Endothelial cell of umbilical vein (primary cell): ENCODE measurements around the gene POLN. TPM values are rescaled to one million over a fixed set of nuclear protein-coding genes. Genes with fewer than 3 reads are reported as not detected.

Experiments
- BruUV-seq: library from RNA; stranded (reverse); fragments of 400-500 nt; replicated peaks from 2 replicates; lab custom pipeline; 2021; lab: Mats Ljungman, UMichigan
- CTCF ChIA-PET: fragments of 300-600, 350-600 bp; sonication (Branson Sonifier 250); formaldehyde crosslinking; loops from one replicate; lab custom pipeline; 2021; ENCODE audit warnings: antibody characterized with exemption, inconsistent platforms; lab: Charles Lee
- POLR2A ChIA-PET: fragments of 300-600, 350-600 bp; sonication (Branson Sonifier 250); formaldehyde crosslinking; loops from one replicate; lab custom pipeline; 2021; ENCODE audit warnings: antibody characterized with exemption, inconsistent platforms; lab: Charles Lee
- DNase-seq: peaks from one replicate; pipeline ENCODE4 v3.0.0-alpha.2; 2011; ENCODE audit warnings: low read depth, low spot score
- FAIRE-seq: peaks from 2 replicates; lab custom pipeline; 2011; peaks lifted over from hg19 to GRCh38; lab: Jason Lieb, UNC
- H2AFZ ChIP-seq: 2 replicates; pipeline ENCODE4 v1.6.0; 2012; ENCODE audit warnings: low read depth, low read length, control low read depth, inconsistent platforms
- H3K27ac ChIP-seq: 2 replicates; pipeline ENCODE4 v1.5.1; 2011; ENCODE audit warnings: low read depth, mild to moderate bottlenecking, control low read depth, low read length, moderate library complexity; ENCODE audit not compliant: insufficient read depth
- H3K27me3 ChIP-seq, 2 experiments: 2 replicates each; pipeline versions ENCODE4 v1.6.0 to v1.6.1; 2011; ENCODE audit warnings: low read length in 2 of 2, mixed read lengths in 1 of 2; ENCODE audit not compliant: control insufficient read depth in 2 of 2, insufficient read depth in 2 of 2
- H3K36me3 ChIP-seq, 2 experiments: 2 replicates in 1 of 2; 3 replicates in 1 of 2; pipeline ENCODE4 v1.5.1; 2011; ENCODE audit warnings: low read length in 2 of 2, mild to moderate bottlenecking in 1 of 2, moderate library complexity in 1 of 2; ENCODE audit not compliant: control insufficient read depth in 2 of 2, insufficient read depth in 2 of 2; ENCODE audit errors: extremely low read depth in 1 of 2
- H3K4me1 ChIP-seq: 3 replicates; pipeline ENCODE4 v1.5.1; 2011; ENCODE audit warnings: mild to moderate bottlenecking, low read length; ENCODE audit not compliant: control insufficient read depth, insufficient read depth; ENCODE audit errors: extremely low read depth
- H3K4me2 ChIP-seq: 2 replicates; pipeline ENCODE4 v1.6.1; 2011; ENCODE audit warnings: low read length, control low read depth, mixed read lengths; ENCODE audit not compliant: insufficient read depth
- H3K4me3 ChIP-seq, 3 experiments: fragments of 200-600 bp in 1 of 3; sonication (generic), shearing (Covaris generic) in 1 of 3; replicated peaks in 1 of 3; 2 replicates each; pipeline ENCODE4 v1.5.1; 2011 to 2016; ENCODE audit warnings: control low read depth in 3 of 3, low read length in 3 of 3, mild to moderate bottlenecking in 2 of 3, inconsistent platforms in 1 of 3, low read depth in 1 of 3, moderate library complexity in 1 of 3; ENCODE audit not compliant: insufficient read depth in 1 of 3
- H3K79me2 ChIP-seq: 2 replicates; pipeline ENCODE4 v1.6.0; 2012; ENCODE audit warnings: low read length, inconsistent platforms; ENCODE audit not compliant: control insufficient read depth, insufficient read depth
- H3K9ac ChIP-seq: replicated peaks from 2 replicates; pipeline ENCODE3; 2011; ENCODE audit warnings: low read length, control low read depth; ENCODE audit not compliant: insufficient read depth; ENCODE audit errors: extremely low read depth
- H3K9me1 ChIP-seq: replicated peaks from 3 replicates; pipeline ENCODE4 v1.6.0; 2011; ENCODE audit warnings: mild to moderate bottlenecking, low read length; ENCODE audit not compliant: control insufficient read depth, insufficient read depth; ENCODE audit errors: extremely low read depth
- H3K9me3 ChIP-seq: replicated peaks from 2 replicates; pipeline ENCODE4 v1.5.1; 2012; ENCODE audit warnings: low read length, inconsistent platforms; ENCODE audit not compliant: control insufficient read depth, insufficient read depth
- H4K20me1 ChIP-seq: replicated peaks from 2 replicates; pipeline ENCODE3; 2011; ENCODE audit warnings: mild to moderate bottlenecking, low read length; ENCODE audit not compliant: control insufficient read depth, insufficient read depth; ENCODE audit errors: extremely low read depth
- EZH2 ChIP-seq: IDR thresholded peaks from 2 replicates; pipeline ENCODE4 v1.6.1; 2012; ENCODE audit warnings: borderline replicate concordance, low read depth, mild to moderate bottlenecking, moderate library complexity, low read length, inconsistent platforms; ENCODE audit not compliant: severe bottlenecking
- FOS ChIP-seq: IDR thresholded peaks from 2 replicates; pipeline ENCODE4 v1.6.1; 2011; ENCODE audit warnings: mild to moderate bottlenecking, low read length, moderate library complexity, borderline replicate concordance; ENCODE audit not compliant: insufficient read depth
- GATA2 ChIP-seq: IDR thresholded peaks from 2 replicates; pipeline ENCODE4 v1.7.0; 2011; ENCODE audit warnings: low read depth, mild to moderate bottlenecking, moderate library complexity, mixed read lengths, low read length; ENCODE audit not compliant: insufficient read length, insufficient read depth
- JUN ChIP-seq: IDR thresholded peaks from 2 replicates; pipeline ENCODE4 v1.6.1; 2011; ENCODE audit warnings: borderline replicate concordance, low read depth; ENCODE audit not compliant: insufficient read length, insufficient read depth
- MYC ChIP-seq: IDR thresholded peaks from one replicate; pipeline ENCODE4 v1.6.1; 2011; ENCODE audit warnings: mild to moderate bottlenecking, low read depth, low read length
- POLR2A ChIP-seq: IDR thresholded peaks from 2 replicates; pipeline ENCODE4 v1.6.1; 2012; ENCODE audit warnings: low read depth, mild to moderate bottlenecking, control low read depth, low read length
- POLR2AphosphoS5 ChIP-seq: IDR thresholded peaks from 2 replicates; pipeline ENCODE4 v1.6.1; 2012; ENCODE audit warnings: low read depth, mild to moderate bottlenecking, control low read depth, low read length, moderate library complexity; ENCODE audit not compliant: insufficient read depth
- dilution Hi-C: fragments of 300-500 bp; cut with MboI; formaldehyde crosslinking; loops from one replicate; pipeline ENCODE4 v1.15.0; 2019; ENCODE audit warnings: low sequenced_read_pairs; ENCODE audit not compliant: extremely low pct_ligation_motif_present
- intact Hi-C: fragments of 100-400 bp; cut with micrococcal nuclease; formaldehyde crosslinking; loops from one replicate; pipeline ENCODE4 v1.10.0; 2022
- polyA plus RNA-seq, 4 experiments: library from polyadenylated mRNA; depleted of rRNA in 3 of 4; stranded (reverse) in 3 of 4; unstranded in 1 of 4; fragments of >200 nt; gene quantifications; 2 replicates each; pipeline versions ENCODE4 v1.2.1 to v1.2.3, GENCODE V29; 2011 to 2012; ENCODE audit warnings: missing spikeins in 1 of 4
- total RNA-seq: library from RNA; stranded (reverse); gene quantifications from 2 replicates; pipeline ENCODE4 v1.2.3, GENCODE V29; 2021
- TF ChIP-seq, protein P1 (sequence below): IDR thresholded peaks from 2 replicates; pipeline ENCODE4 v1.6.1; 2011; ENCODE audit not compliant: insufficient read depth, insufficient read length
- TF ChIP-seq, protein P2 (sequence below), 2 donors: IDR thresholded peaks; 1 replicate in 1 of 2; 2 replicates in 1 of 2; pipeline ENCODE4 v1.5.1; 2011; ENCODE audit warnings: low read length in 2 of 2, mild to moderate bottlenecking in 2 of 2, moderate library complexity in 2 of 2, control low read depth in 1 of 2, inconsistent platforms in 1 of 2, low read depth in 1 of 2; ENCODE audit not compliant: insufficient read depth in 1 of 2; ENCODE audit errors: extremely low read depth in 1 of 2

The POLN gene
- total and polyA plus RNA-seq, 2 donors (not counting 3 experiments of a cell fraction or from before 2014, with no cell fraction given) = 1.3 to 4.2 TPM

DNA sequence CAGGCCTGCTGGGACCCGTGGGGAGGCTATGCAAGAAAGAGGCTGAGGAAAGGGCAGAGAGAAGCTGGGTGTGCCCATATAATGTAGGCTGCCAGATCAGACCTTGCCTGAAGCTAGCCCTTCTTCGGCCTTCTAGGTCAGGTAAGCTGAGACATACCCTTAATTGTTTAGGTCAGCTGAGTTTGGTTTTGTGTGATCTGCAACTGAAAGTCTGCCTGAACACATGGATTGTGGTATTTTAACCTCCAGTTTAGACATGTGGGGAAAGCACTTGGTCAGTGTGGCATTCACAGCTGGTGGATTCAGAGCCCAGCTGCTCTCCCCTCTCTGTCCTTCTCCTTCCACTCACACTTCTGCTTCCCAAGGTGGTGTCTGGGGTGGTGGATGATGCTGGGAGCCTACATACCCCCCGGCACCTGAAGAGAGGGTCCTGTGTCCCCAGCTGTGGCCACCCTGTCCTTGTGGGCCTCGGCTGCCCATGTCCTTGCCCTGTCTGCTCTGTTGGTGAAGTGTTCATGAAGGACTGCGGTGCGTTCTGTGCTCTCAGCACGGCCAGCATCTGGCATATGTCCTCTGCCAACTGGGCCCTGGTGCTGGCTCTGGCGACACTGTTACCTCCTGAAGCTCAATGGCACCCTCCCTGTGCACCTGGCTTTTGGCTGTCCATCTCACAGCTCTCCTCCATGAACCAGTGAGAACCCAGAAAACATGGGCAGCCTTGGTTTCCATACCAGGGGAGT, 100.7 kb downstream of the POLN start:
- dilution Hi-C loops (no loop called here), intact Hi-C loops (no loop called here)
- Histone ChIP-seq H3K79me2 (no peaks in the 10 kb centered on the region), H3K36me3 (no peaks in the 10 kb centered on the region), H3K4me3 (no peak overlapping the region), H3K9ac (no peak overlapping the region), H2AFZ (no peak overlapping the region), H3K27ac (no peak overlapping the region), H4K20me1 (no peaks in the 10 kb centered on the region), H3K9me1 (no peaks in the 10 kb centered on the region), H3K9me3 (no peaks in the 10 kb centered on the region), H3K4me1 (no peaks in the 10 kb centered on the region), H3K27me3 (no peaks in the 10 kb centered on the region), H3K4me2 (no peak overlapping the region)
- POLR2A ChIA-PET = no interaction called here
- FAIRE-seq (no peak), DNase-seq (no peak)
- CTCF ChIA-PET = no interaction called here
- no TSS peak for BruUV-seq
- TF ChIP-seq, protein P1, sequence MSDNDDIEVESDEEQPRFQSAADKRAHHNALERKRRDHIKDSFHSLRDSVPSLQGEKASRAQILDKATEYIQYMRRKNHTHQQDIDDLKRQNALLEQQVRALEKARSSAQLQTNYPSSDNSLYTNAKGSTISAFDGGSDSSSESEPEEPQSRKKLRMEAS = no peak
- TF ChIP-seq JUN = no peak
- TF ChIP-seq POLR2A = no peak
- TF ChIP-seq GATA2 = no peak
- no peak for TF ChIP-seq EZH2
- TF ChIP-seq FOS = no peak
- no peak for TF ChIP-seq MYC
- TF ChIP-seq POLR2AphosphoS5 = no peak
- TF ChIP-seq, protein P2, sequence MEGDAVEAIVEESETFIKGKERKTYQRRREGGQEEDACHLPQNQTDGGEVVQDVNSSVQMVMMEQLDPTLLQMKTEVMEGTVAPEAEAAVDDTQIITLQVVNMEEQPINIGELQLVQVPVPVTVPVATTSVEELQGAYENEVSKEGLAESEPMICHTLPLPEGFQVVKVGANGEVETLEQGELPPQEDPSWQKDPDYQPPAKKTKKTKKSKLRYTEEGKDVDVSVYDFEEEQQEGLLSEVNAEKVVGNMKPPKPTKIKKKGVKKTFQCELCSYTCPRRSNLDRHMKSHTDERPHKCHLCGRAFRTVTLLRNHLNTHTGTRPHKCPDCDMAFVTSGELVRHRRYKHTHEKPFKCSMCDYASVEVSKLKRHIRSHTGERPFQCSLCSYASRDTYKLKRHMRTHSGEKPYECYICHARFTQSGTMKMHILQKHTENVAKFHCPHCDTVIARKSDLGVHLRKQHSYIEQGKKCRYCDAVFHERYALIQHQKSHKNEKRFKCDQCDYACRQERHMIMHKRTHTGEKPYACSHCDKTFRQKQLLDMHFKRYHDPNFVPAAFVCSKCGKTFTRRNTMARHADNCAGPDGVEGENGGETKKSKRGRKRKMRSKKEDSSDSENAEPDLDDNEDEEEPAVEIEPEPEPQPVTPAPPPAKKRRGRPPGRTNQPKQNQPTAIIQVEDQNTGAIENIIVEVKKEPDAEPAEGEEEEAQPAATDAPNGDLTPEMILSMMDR (IDR thresholded peaks at IDR 0.05; ENCODE audit: extremely low read depth in 1 of 2, insufficient read depth in 1 of 2, low read depth in 1 of 2, low read length in 2 of 2) = no peak
